Neural crest cell (in vitro differentiated cells): ENCODE results near the gene ALK. TPM values are rescaled to one million over a fixed set of nuclear protein-coding genes. Genes with fewer than 3 reads are reported as not detected.

Experiments
- DNase-seq: peaks from one replicate; pipeline ENCODE4 v3.0.0; 2021; ENCODE audit warnings: low read depth, mixed read lengths, low spot score
- H3K27ac Mint-ChIP-seq: one replicate; pipeline ENCODE4 v1.8.0; 2021; ENCODE audit warnings: mild to moderate bottlenecking, mixed read lengths; ENCODE audit not compliant: unreplicated experiment
- H3K27me3 Mint-ChIP-seq: 2 replicates; pipeline ENCODE4 v1.8.0; 2021; ENCODE audit warnings: low read depth, mild to moderate bottlenecking, mixed read lengths
- H3K36me3 Mint-ChIP-seq: 2 replicates; pipeline ENCODE4 v1.8.0; 2021; ENCODE audit warnings: low read depth, mild to moderate bottlenecking, mixed read lengths
- H3K4me1 Mint-ChIP-seq: 2 replicates; pipeline ENCODE4 v1.8.0; 2021; ENCODE audit warnings: mixed read lengths
- H3K4me3 Mint-ChIP-seq: one replicate; pipeline ENCODE4 v1.8.0; 2021; ENCODE audit warnings: mild to moderate bottlenecking, mixed read lengths
- H3K9me3 Mint-ChIP-seq: 2 replicates; pipeline ENCODE4 v1.8.0; 2021; ENCODE audit warnings: mixed read lengths
- CTCF ChIP-seq: fragments of 200-600 bp; sonication (generic); conservative IDR thresholded peaks from 2 replicates; pipeline ENCODE4 v1.5.0; 2021; ENCODE audit warnings: antibody characterized with exemption, mild to moderate bottlenecking
- total RNA-seq: library from RNA; stranded (reverse); gene quantifications from 2 replicates; pipeline ENCODE4 v1.2.1, GENCODE V29; 2021

Gene ALK
- total RNA-seq, 1 donor from 2014 or later, result 2.0 TPM

GRCh38 chr2:29769847-29770246 is 151.5 kb downstream of the ALK start:
- DNase-seq, result no peak
- Mint-ChIP-seq H3K27me3 (no peaks in the 10 kb centered on the region), H3K9me3 (no peaks in the 10 kb centered on the region), H3K36me3 (no peaks in the 10 kb centered on the region), H3K27ac (no peak overlapping the region), H3K4me3 (no peak overlapping the region), H3K4me1 (peaks cover 4% of the 10 kb centered on the region)
- TF ChIP-seq CTCF, result no peak

GRCh38 chr2:29767606-29768335 is 153.6 kb downstream of the ALK start:
- Mint-ChIP-seq H3K4me3 (no peak overlapping the region), H3K9me3 (no peaks in the 10 kb centered on the region), H3K4me1 (no peaks in the 10 kb centered on the region), H3K27me3 (no peaks in the 10 kb centered on the region), H3K27ac (no peak overlapping the region), H3K36me3 (no peaks in the 10 kb centered on the region)
- no peak for DNase-seq
- TF ChIP-seq CTCF, result no peak

- TF ChIP-seq CTCF, result no peak
- H3K27me3 Mint-ChIP-seq, result no peaks in the 10 kb centered on the region
- H3K4me1 Mint-ChIP-seq, result peaks cover 11% of the 10 kb centered on the region
- H3K4me3 Mint-ChIP-seq, result no peak overlapping the region
- H3K9me3 Mint-ChIP-seq, result no peaks in the 10 kb centered on the region
- no peak overlapping the region for H3K27ac Mint-ChIP-seq
- DNase-seq, result no peak
- no peaks in the 10 kb centered on the region for H3K36me3 Mint-ChIP-seq
Observed at GRCh38 chr2:29766191-29766590, 155.2 kb downstream of the ALK start.

- DNase-seq, result no peak
- H3K4me3 Mint-ChIP-seq, result no peak overlapping the region
- H3K27ac Mint-ChIP-seq, result no peak overlapping the region
- H3K4me1 Mint-ChIP-seq, result peaks cover 15% of the 10 kb centered on the region
- H3K27me3 Mint-ChIP-seq, result no peaks in the 10 kb centered on the region
- H3K9me3 Mint-ChIP-seq, result no peaks in the 10 kb centered on the region
- TF ChIP-seq CTCF, result no peak
- H3K36me3 Mint-ChIP-seq, result no peaks in the 10 kb centered on the region
Observed at GRCh38 chr2:29765721-29766120, 155.7 kb downstream of the ALK start.

GRCh38 chr2:29763371-29763770 is 158.0 kb downstream of the ALK start:
- no peak for DNase-seq
- H3K27ac Mint-ChIP-seq, result no peak overlapping the region
- H3K4me3 Mint-ChIP-seq, result no peak overlapping the region
- H3K36me3 Mint-ChIP-seq, result no peaks in the 10 kb centered on the region
- no peak for TF ChIP-seq CTCF
- no peaks in the 10 kb centered on the region for H3K9me3 Mint-ChIP-seq
- H3K27me3 Mint-ChIP-seq, result no peaks in the 10 kb centered on the region
- peaks cover 30% of the 10 kb centered on the region for H3K4me1 Mint-ChIP-seq
